ENCODE results near the gene GXYLT1. TPM values are rescaled to one million over a fixed set of nuclear protein-coding genes. Genes with fewer than 3 reads are reported as not detected.

The GXYLT1 gene
- total RNA-seq, 1 donor from 2014 or later = 4.8 TPM

- intact Hi-C loops (cut with micrococcal nuclease) = no loop called here
- DNase-seq (no peak), ATAC-seq (no peak)
Measured at GRCh38 chr12:42156232-42156631, 11.6 kb upstream of the GXYLT1 start.

- no peak for DNase-seq
Measured at GRCh38 chr12:42145552-42146215, 1.0 kb upstream of the GXYLT1 start.

GRCh38 chr12:42145197-42145549, 499 bp upstream of the GXYLT1 start:
- intact Hi-C loops (cut with micrococcal nuclease) = loop anchor here (10.0 kb wide), 1 partner anchor 90 kb away; the partner anchor contains the start of gene YAF2
- no peak for ATAC-seq
- DNase-seq = no peak

More at GRCh38 chr12:42145552-42146215, 1.0 kb upstream of the GXYLT1 start:
- ATAC-seq = no peak
- intact Hi-C loops (cut with micrococcal nuclease) = loop anchor here (10.0 kb wide), 1 partner anchor 89 kb away; the partner anchor contains the start of gene YAF2

- DNase-seq = no peak
- intact Hi-C loops (cut with micrococcal nuclease) = loop anchor here (10.0 kb wide), 1 partner anchor 91 kb away; the partner anchor contains the start of gene YAF2
- no peak for ATAC-seq
Measured at GRCh38 chr12:42144158-42144407, 591 bp downstream of the GXYLT1 start.

- intact Hi-C loops (cut with micrococcal nuclease) = loop anchor here (10.0 kb wide), 1 partner anchor 91 kb away; the partner anchor contains the start of gene YAF2
- no peak for DNase-seq
- ATAC-seq = no peak
Measured at GRCh38 chr12:42143452-42144157, 1.1 kb downstream of the GXYLT1 start.

- DNase-seq (no peak), ATAC-seq (no peak)
- intact Hi-C loops (cut with micrococcal nuclease) = loop anchor here (10.0 kb wide), 1 partner anchor 93 kb away; the partner anchor contains the start of gene YAF2
Measured at GRCh38 chr12:42141981-42142606, 2.6 kb downstream of the GXYLT1 start.

GRCh38 chr12:42140901-42141300, 3.8 kb downstream of the GXYLT1 start:
- intact Hi-C loops (cut with micrococcal nuclease) = loop anchor here (10.0 kb wide), 1 partner anchor 94 kb away; the partner anchor contains the start of gene YAF2
- DNase-seq = no peak
- ATAC-seq = no peak

GRCh38 chr12:42135259-42135814, 9.3 kb downstream of the GXYLT1 start:
- no peak for DNase-seq
- no peak for ATAC-seq
- intact Hi-C loops (cut with micrococcal nuclease) = no loop called here

- ATAC-seq (peak; percentile 85), DNase-seq (peak; percentile 40)
- intact Hi-C loops (cut with micrococcal nuclease) = no loop called here
Measured at GRCh38 chr12:42130672-42131402, 13.8 kb downstream of the GXYLT1 start.

GRCh38 chr12:42129595-42130204, 15.0 kb downstream of the GXYLT1 start:
- DNase-seq = no peak
- intact Hi-C loops (cut with micrococcal nuclease) = loop anchor here (2.0 to 10.0 kb wide), 2 partner anchors 209 to 435 kb away; no protein-coding TSS in a partner anchor
- peak; percentile 82 for ATAC-seq

GRCh38 chr12:42128888-42129287, 15.8 kb downstream of the GXYLT1 start:
- intact Hi-C loops (cut with micrococcal nuclease) = loop anchor here (2.0 to 10.0 kb wide), 2 partner anchors 210 to 436 kb away; no protein-coding TSS in a partner anchor
- DNase-seq (no peak), ATAC-seq (no peak)

- intact Hi-C loops (cut with micrococcal nuclease) = loop anchor here (2.0 to 10.0 kb wide), 2 partner anchors 210 to 436 kb away; no protein-coding TSS in a partner anchor
Measured at GRCh38 chr12:42128327-42128726, 16.3 kb downstream of the GXYLT1 start.

GRCh38 chr12:42126963-42127362, 17.7 kb downstream of the GXYLT1 start:
- intact Hi-C loops (cut with micrococcal nuclease) = loop anchor here (10.0 kb wide), 1 partner anchor 438 kb away; no protein-coding TSS in a partner anchor
- ATAC-seq = no peak
- DNase-seq = no peak

More at GRCh38 chr12:42128327-42128726, 16.3 kb downstream of the GXYLT1 start:
- DNase-seq (no peak), ATAC-seq (no peak)

- DNase-seq (no peak), ATAC-seq (no peak)
- intact Hi-C loops (cut with micrococcal nuclease) = loop anchor here (10.0 kb wide), 1 partner anchor 439 kb away; no protein-coding TSS in a partner anchor
Measured at GRCh38 chr12:42125388-42125767, 19.3 kb downstream of the GXYLT1 start.

GRCh38 chr12:42124764-42125387, 19.8 kb downstream of the GXYLT1 start:
- intact Hi-C loops (cut with micrococcal nuclease) = loop anchor here (10.0 kb wide), 1 partner anchor 440 kb away; no protein-coding TSS in a partner anchor
- DNase-seq = no peak
- no peak for ATAC-seq

GRCh38 chr12:42119085-42119633, 25.5 kb downstream of the GXYLT1 start:
- ATAC-seq (no peak), DNase-seq (no peak)
- intact Hi-C loops (cut with micrococcal nuclease) = no loop called here

- intact Hi-C loops (cut with micrococcal nuclease) = no loop called here
- DNase-seq (no peak), ATAC-seq (no peak)
Measured at GRCh38 chr12:42118136-42118879, 26.4 kb downstream of the GXYLT1 start.
